Mesendoderm (in vitro differentiated cells): ENCODE measurements around the gene PKLR.
A peak's percentile ranks its signal among the peaks of the same experiment; 100 is the strongest.

ENCODE experiments used
- DNase-seq: peaks from one replicate; pipeline ENCODE4 v3.0.0; 2013
- H2AK5ac ChIP-seq: 2 replicates; pipeline ENCODE4 v1.6.1; 2013; ENCODE audit warnings: low read length, inconsistent platforms
- H2BK120ac ChIP-seq: 2 replicates; pipeline ENCODE4 v1.6.1; 2013; ENCODE audit warnings: low read depth, mild to moderate bottlenecking, low read length, moderate library complexity, mixed read lengths
- H2BK15ac ChIP-seq: replicated peaks from 2 replicates; pipeline ENCODE4 v1.6.1; 2013; ENCODE audit warnings: low read depth, mild to moderate bottlenecking, moderate library complexity
- H2BK5ac ChIP-seq: 2 replicates; pipeline ENCODE4 v1.6.1; 2013; ENCODE audit warnings: low read length, inconsistent platforms
- H3K18ac ChIP-seq: 2 replicates; pipeline ENCODE4 v1.6.1; 2013; ENCODE audit warnings: mild to moderate bottlenecking, low read length, mixed read lengths
- H3K23ac ChIP-seq: one replicate; pipeline ENCODE4 v1.6.1; 2013; ENCODE audit warnings: low read length
- H3K27ac ChIP-seq: 2 replicates; pipeline ENCODE4 v1.5.1; 2013; ENCODE audit warnings: low read depth, mild to moderate bottlenecking, inconsistent platforms, low read length, moderate library complexity
- H3K27me3 ChIP-seq: 2 replicates; pipeline ENCODE4 v1.6.1; 2013; ENCODE audit warnings: low read length, control low read depth, mild to moderate bottlenecking, inconsistent platforms; ENCODE audit not compliant: insufficient read depth, poor library complexity
- H3K36me3 ChIP-seq: 2 replicates; pipeline ENCODE4 v1.6.1; 2013; ENCODE audit warnings: low read length, inconsistent platforms; ENCODE audit not compliant: control insufficient read depth, insufficient read depth
- H3K4ac ChIP-seq: one replicate; pipeline ENCODE4 v1.6.1; 2013; ENCODE audit warnings: low read depth, mild to moderate bottlenecking, low read length, moderate library complexity
- H3K4me1 ChIP-seq: 2 replicates; pipeline ENCODE4 v1.6.1; 2013; ENCODE audit warnings: low read depth, low read length, inconsistent platforms; ENCODE audit not compliant: control insufficient read depth
- H3K4me2 ChIP-seq: 2 replicates; pipeline ENCODE4 v1.6.1; 2013; ENCODE audit warnings: low read length
- H3K4me3 ChIP-seq: 2 replicates; pipeline ENCODE4 v1.5.1; 2013; ENCODE audit warnings: mild to moderate bottlenecking, low read length
- H3K56ac ChIP-seq: one replicate; pipeline ENCODE4 v1.6.1; 2013; ENCODE audit warnings: low read length
- H3K79me1 ChIP-seq: 2 replicates; pipeline ENCODE4 v1.6.1; 2013; ENCODE audit warnings: low read length, inconsistent platforms
- H3K79me2 ChIP-seq: 2 replicates; pipeline ENCODE4 v1.6.1; 2013; ENCODE audit warnings: mild to moderate bottlenecking, low read length; ENCODE audit not compliant: control insufficient read depth, insufficient read depth
- H3K9ac ChIP-seq: 2 replicates; pipeline ENCODE4 v1.6.1; 2013; ENCODE audit warnings: low read length, inconsistent platforms
- H4K5ac ChIP-seq: one replicate; pipeline ENCODE4 v1.6.1; 2013; ENCODE audit warnings: low read length
- H4K8ac ChIP-seq: one replicate; pipeline ENCODE4 v1.6.1; 2013; ENCODE audit warnings: low read depth, mild to moderate bottlenecking, control low read depth, low read length, moderate library complexity
- WGBS: extraction: QIAGEN DNeasy Blood & Tissue Kit; methylation state at CpG from one replicate; pipeline ENCODE4 v1.1.7; 2013; ENCODE audit warnings: low lambda C conversion rate, missing lambda C conversion rate; ENCODE audit not compliant: insufficient coverage; ENCODE audit errors: extremely low coverage; 5-methylcytosine and 5-hydroxymethylcytosine counted together

Gene PKLR

GRCh38 chr1:155241069-155241679, 60.1 kb downstream of the PKLR start:
- no peaks in the 10 kb centered on the region for H3K36me3 ChIP-seq
- H3K4me2 ChIP-seq, result peak overlapping the region; percentile 6
- H3K27ac ChIP-seq, result no peak overlapping the region
- no peak overlapping the region for H4K5ac ChIP-seq
- no peak overlapping the region for H2BK120ac ChIP-seq
- H3K23ac ChIP-seq, result no peak overlapping the region
- no peak overlapping the region for H2BK15ac ChIP-seq
- no peak overlapping the region for H3K18ac ChIP-seq
- H3K9ac ChIP-seq, result peak overlapping the region; percentile 9
- no peaks in the 10 kb centered on the region for H3K27me3 ChIP-seq
- DNase-seq, result peak; percentile 91
- no peak overlapping the region for H4K8ac ChIP-seq
- no peaks in the 10 kb centered on the region for H3K79me1 ChIP-seq
- no peak overlapping the region for H3K4ac ChIP-seq
- H3K56ac ChIP-seq, result peak overlapping the region; percentile 42
- H2AK5ac ChIP-seq, result no peak overlapping the region
- WGBS, result no CpG with 5 or more reads among the region's 4 CpGs
- H3K4me1 ChIP-seq, result no peaks in the 10 kb centered on the region
- no peak overlapping the region for H2BK5ac ChIP-seq
- no peak overlapping the region for H3K4me3 ChIP-seq
- no peaks in the 10 kb centered on the region for H3K79me2 ChIP-seq
